ENCODE results near the gene CFAP65. TPM values are rescaled to one million over a fixed set of nuclear protein-coding genes. Genes with fewer than 3 reads are reported as not detected.
A peak's percentile ranks its signal among the peaks of the same experiment; 100 is the strongest.

The CFAP65 gene
- total RNA-seq, 4 donors from 2014 or later: not detected

GRCh38 chr2:218961651-218962570 lies 79.4 kb downstream of the CFAP65 start:
- TF ChIP-seq POLR2A (IDR thresholded peaks at IDR 0.05; ENCODE audit: low read depth): no peak
- TF ChIP-seq POLR2AphosphoS5 (IDR thresholded peaks at IDR 0.05): no peak
- DNase-seq (ENCODE audit: extremely low spot score): no peak
- no peaks in the 10 kb centered on the region for H3K36me3 ChIP-seq
- 14% methylated on average over 34 of the region's 34 CpGs for WGBS
- no peak overlapping the region for H3K27ac ChIP-seq (replicated peaks in 1 of 4)
- H3K27me3 ChIP-seq: peaks cover 0 to 97% (median 58%) of the 10 kb centered on the region in 4 donors
- peaks cover 0 to 46% (median 33%) of the 10 kb centered on the region in 4 donors for H3K4me1 ChIP-seq
- H3K9me3 ChIP-seq: no peaks in the 10 kb centered on the region
- intact Hi-C loops (cut with DNase I): no loop called here
- no peak overlapping the region for H3K4me3 ChIP-seq

DNA sequence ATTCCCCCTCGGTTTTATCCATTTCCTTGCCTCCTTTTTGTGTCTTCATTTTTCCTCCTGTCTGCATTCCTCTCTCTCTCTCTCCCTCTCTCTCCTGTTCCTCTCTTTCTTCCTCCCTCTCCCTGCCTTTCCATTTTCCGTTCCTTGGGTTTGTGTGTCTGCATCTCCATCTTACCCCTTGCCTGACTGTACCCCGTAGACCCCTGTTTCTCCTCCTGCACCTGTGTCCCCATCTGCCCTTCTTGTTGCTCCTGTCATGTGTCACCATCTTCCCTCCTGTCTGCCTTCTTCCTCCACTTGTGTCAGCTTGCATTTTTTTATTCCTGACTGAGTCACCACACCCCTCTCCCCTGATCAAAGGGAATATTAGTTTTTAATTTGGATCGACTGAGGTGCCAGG lies 80.1 kb downstream of the CFAP65 start:
- 10% methylated on average over 4 of the region's 4 CpGs for WGBS
- no peak for DNase-seq (ENCODE audit: extremely low spot score)
- peaks cover 0 to 97% (median 58%) of the 10 kb centered on the region in 4 donors for H3K27me3 ChIP-seq
- H3K36me3 ChIP-seq: no peaks in the 10 kb centered on the region
- peaks cover 0 to 46% (median 33%) of the 10 kb centered on the region in 4 donors for H3K4me1 ChIP-seq
- no peak for TF ChIP-seq POLR2AphosphoS5 (IDR thresholded peaks at IDR 0.05)
- H3K9me3 ChIP-seq: no peaks in the 10 kb centered on the region
- H3K4me3 ChIP-seq: no peak overlapping the region
- intact Hi-C loops (cut with DNase I): no loop called here
- no peak overlapping the region for H3K27ac ChIP-seq (replicated peaks in 1 of 4)

GRCh38 chr2:218960309-218961165 lies 80.8 kb downstream of the CFAP65 start:
- intact Hi-C loops (cut with DNase I): no loop called here
- Histone ChIP-seq H3K4me3 (peak overlapping the region in 3 of 4 donors; percentile 47 to 54 (median 49)), H3K27ac (replicated peaks in 1 of 4) (no peak overlapping the region), H3K27me3 (peaks cover 0 to 98% (median 57%) of the 10 kb centered on the region in 4 donors), H3K36me3 (no peaks in the 10 kb centered on the region), H3K9me3 (no peaks in the 10 kb centered on the region), H3K4me1 (peaks cover 0 to 46% (median 33%) of the 10 kb centered on the region in 4 donors)
- 3% methylated on average over 18 of the region's 87 CpGs for WGBS
- no peak for DNase-seq (ENCODE audit: extremely low spot score)
- TF ChIP-seq POLR2AphosphoS5 (IDR thresholded peaks at IDR 0.05) (no peak), EP300 (IDR thresholded peaks at IDR 0.05) (no peak), POLR2A (IDR thresholded peaks at IDR 0.05; ENCODE audit: low read depth) (no peak), CTCF (IDR thresholded peaks at IDR 0.05) (no peak)

DNA sequence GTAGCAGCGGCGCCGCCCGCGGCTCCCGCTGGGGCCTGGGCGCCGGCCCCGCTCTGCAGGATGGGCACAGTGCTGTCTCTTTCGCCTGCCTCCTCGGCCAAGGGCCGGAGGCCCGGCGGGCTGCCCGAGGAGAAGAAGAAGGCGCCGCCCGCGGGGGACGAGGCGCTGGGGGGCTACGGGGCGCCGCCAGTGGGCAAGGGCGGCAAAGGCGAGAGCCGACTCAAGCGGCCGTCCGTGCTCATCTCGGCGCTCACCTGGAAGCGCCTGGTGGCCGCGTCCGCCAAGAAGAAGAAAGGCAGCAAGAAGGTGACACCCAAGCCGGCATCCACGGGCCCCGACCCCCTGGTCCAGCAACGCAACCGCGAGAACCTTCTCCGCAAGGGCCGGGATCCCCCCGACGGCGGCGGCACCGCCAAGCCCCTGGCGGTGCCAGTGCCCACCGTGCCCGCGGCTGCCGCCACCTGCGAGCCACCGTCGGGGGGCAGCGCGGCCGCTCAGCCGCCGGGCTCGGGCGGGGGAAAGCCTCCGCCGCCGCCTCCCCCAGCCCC lies 81.5 kb downstream of the CFAP65 start:
- TF ChIP-seq CTCF (IDR thresholded peaks at IDR 0.05) (no peak), POLR2A (IDR thresholded peaks at IDR 0.05; ENCODE audit: low read depth) (no peak)
- Histone ChIP-seq H3K27ac (replicated peaks in 1 of 4) (no peak overlapping the region), H3K27me3 (peaks cover 0 to 98% (median 56%) of the 10 kb centered on the region in 4 donors), H3K9me3 (no peaks in the 10 kb centered on the region), H3K4me1 (peaks cover 0 to 46% (median 33%) of the 10 kb centered on the region in 4 donors), H3K4me3 (peak overlapping the region; percentile 44 to 54 (median 48)), H3K36me3 (no peaks in the 10 kb centered on the region)
- intact Hi-C loops (cut with DNase I): no loop called here
- 8% methylated on average over 12 of the region's 67 CpGs for WGBS
- no peak for DNase-seq (ENCODE audit: extremely low spot score)

DNA sequence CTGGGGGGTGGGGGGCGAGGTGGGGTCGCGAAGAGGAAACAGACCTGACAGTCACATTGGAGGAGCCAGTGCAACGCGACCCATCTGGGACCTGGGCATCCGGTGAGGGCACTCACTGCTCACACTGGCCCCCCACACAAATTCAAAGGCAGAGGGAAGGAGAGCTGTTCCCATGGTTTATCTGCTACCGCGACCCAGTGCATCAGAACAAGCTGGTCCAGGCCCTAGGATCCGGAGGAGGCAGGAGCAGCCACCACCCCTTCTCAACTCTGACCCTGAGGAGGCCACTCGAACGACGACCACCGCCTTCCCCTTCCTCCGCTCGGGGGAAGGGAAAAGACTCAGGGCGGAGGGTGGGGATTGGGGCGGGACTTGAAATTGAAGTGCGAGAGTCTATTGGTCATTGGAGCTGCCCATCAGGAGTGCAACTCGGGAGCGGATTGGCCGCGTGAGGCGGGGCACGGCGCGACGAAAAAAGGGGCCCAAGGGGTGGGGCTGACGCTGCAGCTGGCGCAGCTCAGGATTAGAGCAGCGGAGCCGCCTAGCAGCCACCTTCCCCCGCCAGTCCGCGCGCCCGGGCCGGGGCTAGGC lies 82.1 kb downstream of the CFAP65 start, which contains the start of gene CDK5R2:
TSS of gene CDK5R2 (plus strand) at position 526 of the 591 bp plus-strand sequence. CDS start 155 bp downstream, outside the sequence.
- WGBS: 0% methylated on average over 13 of the region's 37 CpGs
- intact Hi-C loops (cut with DNase I): no loop called here
- H3K4me3 ChIP-seq: peak within 1 kb of the TSS; percentile 44 to 54 (median 48)
- no peak for DNase-seq (ENCODE audit: extremely low spot score)
- H3K36me3 ChIP-seq: no peaks in the 10 kb centered on the region
- no peaks in the 10 kb centered on the region for H3K9me3 ChIP-seq
- H3K4me1 ChIP-seq: peaks cover 0 to 46% (median 33%) of the 10 kb centered on the region in 4 donors
- TF ChIP-seq EP300 (IDR thresholded peaks at IDR 0.05): no peak
- no peak for TF ChIP-seq CTCF (IDR thresholded peaks at IDR 0.05)
- TF ChIP-seq POLR2AphosphoS5 (IDR thresholded peaks at IDR 0.05): no peak
- no peak for TF ChIP-seq POLR2A (IDR thresholded peaks at IDR 0.05; ENCODE audit: low read depth)
- peaks cover 0 to 98% (median 52%) of the 10 kb centered on the region in 4 donors for H3K27me3 ChIP-seq
- no peak within 1 kb of the TSS for H3K27ac ChIP-seq (replicated peaks in 1 of 4)
